ENCODE data around the gene STXBP1.

Gene STXBP1

GRCh38 chr9:127734747-127735529 is 122.9 kb downstream of the STXBP1 start, which contains the start of gene TOR2A:
Gene TOR2A (minus strand): TSS chr9:127735294. CDS start chr9:127735270, 24 bp downstream.
- Histone ChIP-seq H3K27ac (ENCODE audit: low read length) (no peak within 1 kb of the TSS), H3K9ac (ENCODE audit: low read depth, low read length) (peak within 1 kb of the TSS; percentile 47; the same call in 1 of the 2 replicates), H3K9me3 (ENCODE audit: insufficient read depth, low read depth, low read length) (no peaks in the 10 kb centered on the region), H3K4me1 (ENCODE audit: insufficient read depth, low read length) (no peaks in the 10 kb centered on the region), H3K36me3 (ENCODE audit: insufficient read depth, low read depth, low read length) (no peaks in the 10 kb centered on the region), H3K27me3 (ENCODE audit: insufficient read depth, low read length) (no peaks in the 10 kb centered on the region), H3K4me3 (ENCODE audit: low read length) (peak within 1 kb of the TSS; percentile 83)

DNA sequence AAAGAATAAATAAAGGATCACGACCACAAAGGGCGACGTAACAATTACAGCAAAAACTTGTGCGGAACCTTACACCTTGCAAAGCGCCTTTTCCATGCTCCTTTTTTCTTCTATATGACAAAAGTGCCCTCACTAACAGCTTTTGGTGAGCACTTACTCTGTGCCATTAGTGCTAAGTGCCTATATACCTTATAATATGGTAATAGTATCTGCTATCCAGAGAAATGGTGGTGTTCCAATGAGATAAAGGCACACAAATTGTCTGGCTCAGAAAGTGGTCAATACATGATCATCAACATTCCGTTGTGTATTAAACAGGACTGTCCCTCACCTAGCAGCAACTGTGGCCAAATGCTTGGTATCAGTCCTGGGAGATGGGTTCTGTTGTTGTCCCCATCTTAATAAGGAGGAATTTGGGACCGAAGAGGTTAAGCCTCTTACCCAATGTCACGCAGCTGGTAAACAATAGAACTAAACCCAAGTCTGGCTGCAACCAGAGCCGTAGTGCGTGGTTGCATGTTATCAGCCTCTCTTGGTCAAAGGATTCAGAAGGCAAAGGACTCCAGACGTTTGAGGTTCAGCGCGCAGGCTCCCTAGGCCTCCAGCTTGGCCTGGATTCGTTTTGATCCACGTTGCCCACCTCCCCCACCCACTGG is 123.6 kb downstream of the STXBP1 start:
- H3K4me1 ChIP-seq (ENCODE audit: insufficient read depth, low read length) = no peaks in the 10 kb centered on the region
- no peak overlapping the region for H3K27ac ChIP-seq (ENCODE audit: low read length)
- H3K36me3 ChIP-seq (ENCODE audit: insufficient read depth, low read depth, low read length) = no peaks in the 10 kb centered on the region
- no peaks in the 10 kb centered on the region for H3K27me3 ChIP-seq (ENCODE audit: insufficient read depth, low read length)
- no peak overlapping the region; the same call in 1 of the 2 replicates for H3K9ac ChIP-seq (ENCODE audit: low read depth, low read length)
- no peaks in the 10 kb centered on the region for H3K9me3 ChIP-seq (ENCODE audit: insufficient read depth, low read depth, low read length)
- peak overlapping the region; percentile 44; the same call in 1 of the 2 replicates for H3K4me3 ChIP-seq (ENCODE audit: low read length)

DNA sequence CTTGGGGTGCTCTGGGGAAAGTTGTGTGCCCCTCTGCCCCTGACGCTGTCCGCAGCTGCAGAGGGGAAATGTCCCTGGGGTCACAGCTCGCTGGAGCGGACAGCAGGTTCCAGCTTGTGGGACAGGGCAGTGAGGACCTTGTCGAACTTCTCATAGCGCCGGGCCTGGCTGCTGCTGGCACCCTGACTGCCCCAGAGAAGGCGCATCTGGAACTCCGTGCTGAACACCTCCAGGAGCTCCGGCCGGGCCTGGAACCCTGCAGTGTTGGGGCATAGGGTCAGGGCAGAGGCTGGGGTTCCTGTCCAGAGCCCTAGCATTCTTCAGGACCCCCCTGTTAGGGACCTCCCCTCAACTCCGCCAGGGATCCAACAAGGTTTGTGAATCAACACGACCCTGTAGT is 126.6 kb downstream of the STXBP1 start:
- no peak overlapping the region for H3K4me3 ChIP-seq (ENCODE audit: low read length)
- no peak overlapping the region for H3K27ac ChIP-seq (ENCODE audit: low read length)
- H3K36me3 ChIP-seq (ENCODE audit: insufficient read depth, low read depth, low read length) = no peaks in the 10 kb centered on the region
- no peak overlapping the region for H3K9ac ChIP-seq (ENCODE audit: low read depth, low read length)
- no peaks in the 10 kb centered on the region; the same call in 1 of the 2 replicates for H3K4me1 ChIP-seq (ENCODE audit: insufficient read depth, low read length)
- H3K9me3 ChIP-seq (ENCODE audit: insufficient read depth, low read depth, low read length) = no peaks in the 10 kb centered on the region
- H3K27me3 ChIP-seq (ENCODE audit: insufficient read depth, low read length) = no peaks in the 10 kb centered on the region

GRCh38 chr9:127739614-127740330 is 127.7 kb downstream of the STXBP1 start:
- no peaks in the 10 kb centered on the region for H3K9me3 ChIP-seq (ENCODE audit: insufficient read depth, low read depth, low read length)
- H3K27ac ChIP-seq (ENCODE audit: low read length) = no peak overlapping the region
- H3K27me3 ChIP-seq (ENCODE audit: insufficient read depth, low read length) = no peaks in the 10 kb centered on the region
- H3K36me3 ChIP-seq (ENCODE audit: insufficient read depth, low read depth, low read length) = no peaks in the 10 kb centered on the region
- no peaks in the 10 kb centered on the region; the same call in 1 of the 2 replicates for H3K4me1 ChIP-seq (ENCODE audit: insufficient read depth, low read length)
- H3K9ac ChIP-seq (ENCODE audit: low read depth, low read length) = no peak overlapping the region
- no peak overlapping the region for H3K4me3 ChIP-seq (ENCODE audit: low read length)

- no peaks in the 10 kb centered on the region for H3K36me3 ChIP-seq (ENCODE audit: insufficient read depth, low read depth, low read length)
- H3K9ac ChIP-seq (ENCODE audit: low read depth, low read length) = peak overlapping the region; percentile 66; the same call in 1 of the 2 replicates
- H3K4me3 ChIP-seq (ENCODE audit: low read length) = peak overlapping the region; percentile 77
- H3K4me1 ChIP-seq (ENCODE audit: insufficient read depth, low read length) = no peaks in the 10 kb centered on the region; the same call in 1 of the 2 replicates
- no peaks in the 10 kb centered on the region for H3K9me3 ChIP-seq (ENCODE audit: insufficient read depth, low read depth, low read length)
- H3K27me3 ChIP-seq (ENCODE audit: insufficient read depth, low read length) = no peaks in the 10 kb centered on the region
- no peak overlapping the region for H3K27ac ChIP-seq (ENCODE audit: low read length)
These were observed 129.9 kb downstream of the STXBP1 start for GRCh38 chr9:127741831-127742434.
